Peyer's patch (tissue), 4 donors: ENCODE measurements around the gene KIF6. TPM values are rescaled to one million over a fixed set of nuclear protein-coding genes. Genes with fewer than 3 reads are reported as not detected.
"Not testable (repeated sequence)": the region's sequence is repeated elsewhere in the genome, so short reads cannot be mapped to it uniquely, and the experiment has no call there.

Experiments used
- DNase-seq, 3 donors: peaks; one replicate each; pipeline ENCODE4 v3.0.0-alpha.2; 2017 to 2019
- H3K27ac ChIP-seq, 4 donors: fragments of 200-600 bp; sonication (generic); one replicate each; pipeline ENCODE4 v1.5.1; 2016 to 2019
- H3K27me3 ChIP-seq, 2 donors: fragments of 200-600 bp; sonication (generic); one replicate each; pipeline ENCODE4 v1.5.1; 2019
- H3K36me3 ChIP-seq, 3 donors: fragments of 200-600 bp; sonication (generic); one replicate each; pipeline ENCODE4 v1.5.1; 2016 to 2019
- H3K4me1 ChIP-seq, 4 donors: fragments of 200-600 bp; sonication (generic); one replicate each; pipeline ENCODE4 v1.5.1; 2016 to 2019
- H3K4me3 ChIP-seq, 4 donors: fragments of 200-600 bp; sonication (generic); 1 replicate in 3 of 4; 2 replicates in 1 of 4; pipeline ENCODE4 v1.5.1; 2016 to 2019; ENCODE audit warnings: mild to moderate bottlenecking in 1 of 4
- H3K9me3 ChIP-seq, 4 donors: fragments of 200-600 bp; sonication (generic); one replicate each; pipeline ENCODE4 v1.5.1; 2016 to 2019; ENCODE audit warnings: mild to moderate bottlenecking in 1 of 4
- CTCF ChIP-seq, 6 experiments: fragments of 450-650 bp in 4 of 6; fragments of 200-600 bp in 2 of 6; sonication (generic) in 1 of 6; IDR thresholded peaks; one replicate each; pipeline ENCODE4 v1.5.1; 2017 to 2019; ENCODE audit warnings: antibody characterized with exemption in 6 of 6, mild to moderate bottlenecking in 3 of 6, moderate library complexity in 1 of 6
- POLR2A ChIP-seq, 2 donors: fragments of 450-650 bp; IDR thresholded peaks; one replicate each; pipeline ENCODE4 v1.5.1; 2017; ENCODE audit warnings: antibody characterized with exemption in 2 of 2, mild to moderate bottlenecking in 2 of 2, moderate library complexity in 2 of 2
- total RNA-seq, 4 donors: library from RNA; depleted of rRNA; stranded (reverse); fragments of >200 nt; gene quantifications; one replicate each; pipeline ENCODE4 v1.1.0, GENCODE V29; 2016

The KIF6 gene
- total RNA-seq, 4 donors from 2014 or later = 0.83 TPM; not detected in 3

GRCh38 chr6:39685938-39686337, 39.3 kb downstream of the KIF6 start:
- Histone ChIP-seq H3K4me3 (no peak overlapping the region), H3K36me3 (no peaks in the 10 kb centered on the region), H3K9me3 (no peaks in the 10 kb centered on the region), H3K27ac (no peak overlapping the region), H3K4me1 (no peaks in the 10 kb centered on the region), H3K27me3 (no peaks in the 10 kb centered on the region)
- no peak for DNase-seq
- TF ChIP-seq POLR2A (IDR thresholded peaks at IDR 0.05) (no peak), CTCF (IDR thresholded peaks at IDR 0.05) (no peak)

GRCh38 chr6:39685489-39685826, 39.8 kb downstream of the KIF6 start:
- no peak overlapping the region for H3K4me3 ChIP-seq
- H3K27me3 ChIP-seq = no peaks in the 10 kb centered on the region
- H3K36me3 ChIP-seq = no peaks in the 10 kb centered on the region
- H3K9me3 ChIP-seq = no peaks in the 10 kb centered on the region
- TF ChIP-seq CTCF (IDR thresholded peaks at IDR 0.05) (no peak), POLR2A (IDR thresholded peaks at IDR 0.05) (no peak)
- no peaks in the 10 kb centered on the region for H3K4me1 ChIP-seq
- no peak overlapping the region for H3K27ac ChIP-seq
- DNase-seq = no peak

DNA sequence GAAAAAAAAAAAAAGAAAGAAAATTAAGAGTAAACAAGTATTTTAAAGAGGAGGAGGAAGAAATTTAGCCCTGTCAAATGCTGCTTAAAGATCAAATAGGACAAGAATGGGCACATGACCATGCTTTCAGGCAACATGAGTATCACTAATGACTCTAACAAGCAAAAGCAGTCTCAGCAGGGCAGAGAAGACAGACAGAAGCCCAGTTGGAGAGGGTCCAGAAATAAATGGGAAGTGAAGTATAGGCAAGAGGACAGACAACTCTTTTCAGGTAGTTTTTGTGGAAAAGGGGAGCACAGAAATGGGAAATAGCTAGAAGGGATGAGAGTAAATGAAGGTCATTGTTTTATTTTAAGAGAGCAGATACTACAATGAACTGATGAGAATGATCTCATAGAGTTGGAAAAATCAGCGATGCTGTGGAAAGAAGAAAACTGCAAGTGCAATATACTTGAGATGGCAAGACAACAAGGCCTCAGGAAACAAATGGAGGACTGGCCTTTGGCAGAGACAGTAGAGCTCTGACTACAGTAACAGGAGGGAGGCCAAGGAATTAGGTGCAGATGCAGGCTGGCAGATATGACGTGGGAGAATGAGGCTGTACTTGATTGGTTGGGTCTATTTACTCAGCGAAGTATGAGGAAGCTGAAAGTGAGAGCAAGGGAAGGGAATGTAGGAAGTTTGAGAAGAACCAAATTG, 40.3 kb downstream of the KIF6 start:
- DNase-seq = no peak
- no peaks in the 10 kb centered on the region for H3K27me3 ChIP-seq
- no peaks in the 10 kb centered on the region for H3K9me3 ChIP-seq
- TF ChIP-seq POLR2A (IDR thresholded peaks at IDR 0.05) = no peak
- no peaks in the 10 kb centered on the region for H3K36me3 ChIP-seq
- no peak overlapping the region for H3K4me3 ChIP-seq
- no peaks in the 10 kb centered on the region for H3K4me1 ChIP-seq
- H3K27ac ChIP-seq = no peak overlapping the region

DNA sequence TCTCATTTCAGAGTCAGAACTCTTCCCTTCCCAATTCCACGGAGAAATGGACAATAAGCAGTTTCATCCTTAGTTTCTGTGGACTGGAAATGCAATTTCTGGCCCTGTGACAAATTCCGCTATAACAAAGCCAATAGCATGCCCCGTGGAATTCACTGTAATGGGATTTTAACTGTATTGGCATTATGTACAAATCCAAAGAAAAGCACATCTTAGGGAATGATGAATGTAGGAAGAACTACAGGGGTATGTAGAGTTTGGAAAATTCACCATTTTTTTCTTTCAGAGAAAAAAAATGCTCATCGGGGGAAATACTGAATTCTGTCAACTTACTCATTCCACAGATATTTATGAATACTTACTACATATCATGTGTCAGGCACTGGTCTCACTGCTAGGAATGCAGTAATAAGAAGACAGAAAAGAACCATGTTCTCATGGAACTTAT, 43.5 kb downstream of the KIF6 start:
- Histone ChIP-seq H3K4me3 (no peak overlapping the region), H3K27ac (no peak overlapping the region), H3K4me1 (no peaks in the 10 kb centered on the region), H3K36me3 (no peaks in the 10 kb centered on the region), H3K27me3 (no peaks in the 10 kb centered on the region), H3K9me3 (no peaks in the 10 kb centered on the region)
- DNase-seq = no peak
- no peak for TF ChIP-seq POLR2A (IDR thresholded peaks at IDR 0.05)
- TF ChIP-seq CTCF (IDR thresholded peaks at IDR 0.05) = no peak

- no peaks in the 10 kb centered on the region for H3K36me3 ChIP-seq
- no peaks in the 10 kb centered on the region for H3K27me3 ChIP-seq
- H3K27ac ChIP-seq = no peak overlapping the region
- no peak for DNase-seq
- TF ChIP-seq POLR2A (IDR thresholded peaks at IDR 0.05) = no peak
- no peak for TF ChIP-seq CTCF (IDR thresholded peaks at IDR 0.05)
- no peak overlapping the region for H3K4me3 ChIP-seq
- no peaks in the 10 kb centered on the region for H3K4me1 ChIP-seq
- H3K9me3 ChIP-seq = no peaks in the 10 kb centered on the region
These were observed 46.3 kb downstream of the KIF6 start for GRCh38 chr6:39678914-39679313.

DNA sequence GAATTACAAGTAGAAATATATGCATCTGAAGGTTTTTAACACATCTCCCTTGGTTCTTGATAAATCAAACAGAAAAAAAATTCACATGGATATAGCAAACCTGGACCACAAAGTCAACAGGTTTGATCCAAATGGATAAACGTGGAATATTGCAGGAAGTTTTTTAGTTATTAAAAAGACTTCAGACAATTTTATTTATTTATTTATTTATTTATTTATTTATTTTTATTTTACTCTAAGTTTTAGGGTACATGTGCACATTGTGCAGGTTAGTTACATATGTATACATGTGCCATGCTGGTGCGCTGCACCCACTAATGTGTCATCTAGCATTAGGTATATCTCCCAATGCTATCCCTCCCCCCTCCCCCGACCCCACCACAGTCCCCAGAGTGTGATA, 47.9 kb downstream of the KIF6 start:
- H3K27ac ChIP-seq, H3K4me3 ChIP-seq: not testable (repeated sequence)

GRCh38 chr6:39670519-39670918, 54.7 kb downstream of the KIF6 start:
- Histone ChIP-seq H3K4me3 (no peak overlapping the region), H3K27ac (no peak overlapping the region), H3K27me3 (no peaks in the 10 kb centered on the region), H3K4me1 (no peaks in the 10 kb centered on the region), H3K9me3 (no peaks in the 10 kb centered on the region), H3K36me3 (no peaks in the 10 kb centered on the region)
- no peak for DNase-seq
- no peak for TF ChIP-seq POLR2A (IDR thresholded peaks at IDR 0.05)
- no peak for TF ChIP-seq CTCF (IDR thresholded peaks at IDR 0.05)

More for the DNA sequence above, 47.9 kb downstream of the KIF6 start:
- H3K4me1 ChIP-seq, DNase-seq, H3K9me3 ChIP-seq, H3K27me3 ChIP-seq, H3K36me3 ChIP-seq: not testable (repeated sequence)
